Liver (tissue), 9 donors: ENCODE measurements around the gene SIX4. TPM values are rescaled to one million over a fixed set of nuclear protein-coding genes. Genes with fewer than 3 reads are reported as not detected.

Source experiments
- DNase-seq: peaks from one replicate; pipeline ENCODE4 v3.0.0-alpha.2; 2017; ENCODE audit warnings: low spot score
- H3K27ac ChIP-seq, 2 donors: one replicate each; pipeline ENCODE4 v1.7.0; 2013; ENCODE audit warnings: inconsistent platforms in 2 of 2, low read length in 2 of 2, control low read depth in 1 of 2, low read depth in 1 of 2, mild to moderate bottlenecking in 1 of 2
- H3K27me3 ChIP-seq, 4 donors: one replicate each; pipeline versions ENCODE4 v1.6.1 to v1.7.0; 2013; ENCODE audit warnings: low read length in 3 of 4, inconsistent platforms in 1 of 4, mild to moderate bottlenecking in 1 of 4, moderate library complexity in 1 of 4; ENCODE audit not compliant: control insufficient read depth in 4 of 4, insufficient read depth in 4 of 4
- H3K36me3 ChIP-seq, 4 donors: one replicate each; pipeline versions ENCODE4 v1.6.1 to v1.7.0; 2013; ENCODE audit warnings: low read length in 3 of 4, mild to moderate bottlenecking in 3 of 4, low read depth in 1 of 4, moderate library complexity in 1 of 4; ENCODE audit not compliant: control insufficient read depth in 4 of 4, insufficient read depth in 3 of 4
- H3K4me1 ChIP-seq, 4 donors: one replicate each; pipeline versions ENCODE4 v1.6.1 to v1.7.0; 2013; ENCODE audit warnings: low read length in 3 of 4, mild to moderate bottlenecking in 3 of 4, moderate library complexity in 1 of 4; ENCODE audit not compliant: control insufficient read depth in 4 of 4, insufficient read depth in 4 of 4
- H3K4me3 ChIP-seq, 3 donors: one replicate each; pipeline versions ENCODE4 v1.6.1 to v1.7.0; 2013; ENCODE audit warnings: low read length in 3 of 3, control low read depth in 1 of 3, low read depth in 1 of 3, mild to moderate bottlenecking in 1 of 3
- H3K9ac ChIP-seq, 2 donors: one replicate each; pipeline ENCODE4 v1.7.0; 2013; ENCODE audit warnings: low read length in 2 of 2, mild to moderate bottlenecking in 2 of 2, moderate library complexity in 2 of 2, control low read depth in 1 of 2, low read depth in 1 of 2
- H3K9me3 ChIP-seq, 4 donors: one replicate each; pipeline versions ENCODE4 v1.6.1 to v1.7.0; 2013; ENCODE audit warnings: low read length in 3 of 4; ENCODE audit not compliant: control insufficient read depth in 4 of 4
- CTCF ChIP-seq: fragments of 150-350 bp; IDR thresholded peaks from 2 replicates; pipeline ENCODE4 v1.5.1; 2017; ENCODE audit warnings: improper control_type of control experiment, low read depth, low read length; ENCODE audit not compliant: missing input control
- EGR1 ChIP-seq, 2 donors: IDR thresholded peaks; 2 replicates each; pipeline ENCODE4 v1.6.1; 2016 to 2018; ENCODE audit warnings: antibody characterized with exemption in 2 of 2, low read depth in 2 of 2
- FOXA1 ChIP-seq: IDR thresholded peaks from 2 replicates; pipeline ENCODE4 v1.6.1; 2016; ENCODE audit warnings: antibody characterized with exemption
- GABPA ChIP-seq, 2 donors: IDR thresholded peaks in 1 of 2; conservative IDR thresholded peaks in 1 of 2; 2 replicates each; pipeline ENCODE4 v1.6.1; 2016; ENCODE audit warnings: antibody characterized with exemption in 2 of 2, mild to moderate bottlenecking in 1 of 2, moderate library complexity in 1 of 2
- HNF4A ChIP-seq, 2 donors: conservative IDR thresholded peaks; 2 replicates each; pipeline ENCODE4 v1.6.1; 2016; ENCODE audit warnings: antibody characterized with exemption in 2 of 2, mild to moderate bottlenecking in 2 of 2
- HNF4G ChIP-seq: IDR thresholded peaks from 2 replicates; pipeline ENCODE4 v1.6.1; 2016; ENCODE audit warnings: antibody characterized with exemption
- NR2F2 ChIP-seq: IDR thresholded peaks from 2 replicates; pipeline ENCODE4 v1.6.1; 2016; ENCODE audit warnings: antibody characterized with exemption
- RAD21 ChIP-seq, 2 donors: IDR thresholded peaks; 2 replicates each; pipeline ENCODE4 v1.6.1; 2016; ENCODE audit warnings: antibody characterized with exemption in 2 of 2, mild to moderate bottlenecking in 2 of 2
- RXRA ChIP-seq, 2 donors: IDR thresholded peaks; 2 replicates each; pipeline ENCODE4 v1.6.1; 2017 to 2018; ENCODE audit warnings: antibody characterized with exemption in 2 of 2, mild to moderate bottlenecking in 1 of 2
- SP1 ChIP-seq: IDR thresholded peaks from 2 replicates; pipeline ENCODE4 v1.6.1; 2018; ENCODE audit warnings: antibody characterized with exemption, mild to moderate bottlenecking
- YY1 ChIP-seq: IDR thresholded peaks from 2 replicates; pipeline ENCODE4 v1.6.1; 2016; ENCODE audit warnings: antibody characterized with exemption, mild to moderate bottlenecking
- ZBTB33 ChIP-seq: IDR thresholded peaks from 2 replicates; pipeline ENCODE4 v1.6.1; 2016; ENCODE audit warnings: antibody characterized with exemption
- WGBS: extraction: QIAGEN DNeasy Blood & Tissue Kit; methylation state at CpG from one replicate; pipeline ENCODE4 v1.1.7; 2013; 5-methylcytosine and 5-hydroxymethylcytosine counted together
- polyA plus RNA-seq, 2 donors: library from polyadenylated mRNA; stranded (reverse) in 1 of 2; unstranded in 1 of 2; fragments of 200-250 nt in 1 of 2; fragments of >200 nt in 1 of 2; fragmentation: Nextera tagmentation in 1 of 2; extraction: Ambion mirVana in 1 of 2; gene quantifications; one replicate each; pipeline versions ENCODE4 v1.2.1 to v1.2.3, GENCODE V29; 2013 to 2015
- total RNA-seq, 2 donors: library from RNA; depleted of rRNA; stranded (reverse); fragments of >200 nt; gene quantifications; one replicate each; pipeline ENCODE4 v1.2.3, GENCODE V29; 2014
- TF ChIP-seq, protein P1 (sequence below): IDR thresholded peaks from 2 replicates; pipeline ENCODE4 v1.6.1; 2016; ENCODE audit warnings: antibody characterized with exemption
- TF ChIP-seq, protein P2 (sequence below): IDR thresholded peaks from 2 replicates; pipeline ENCODE4 v1.6.1; 2016; ENCODE audit warnings: antibody characterized with exemption
- donor health status: healthy.
- donor health status: healthy.
- donor health status: healthy.
- donor health status: healthy.
- donor health status: healthy.

Gene SIX4
- total and polyA plus RNA-seq, 4 donors = 0.08 to 0.93 (median 0.13) TPM

GRCh38 chr14:60722357-60723115 is 1.6 kb downstream of the SIX4 start:
- Histone ChIP-seq H3K9ac (peak overlapping the region in 1 of 2 donors; percentile 37), H3K27me3 (peaks cover 0 to 2% (median 0%) of the 10 kb centered on the region in 4 donors), H3K27ac (no peak overlapping the region), H3K4me3 (peak overlapping the region; percentile 76 to 85 (median 79)), H3K36me3 (no peaks in the 10 kb centered on the region), H3K9me3 (no peaks in the 10 kb centered on the region), H3K4me1 (peaks cover 12 to 28% (median 20%) of the 10 kb centered on the region in 4 donors)
- peak; percentile 49 for DNase-seq
- 1% methylated on average over 60 of the region's 60 CpGs for WGBS
- TF ChIP-seq HNF4A (conservative IDR thresholded peaks at IDR 0.05) (no peak), HNF4G (no peak), EGR1 (IDR thresholded peaks at IDR 0.05; ENCODE audit: low read depth in 2 of 2) (no peak), YY1 (no peak), RXRA (IDR thresholded peaks at IDR 0.05) (no peak), ZBTB33 (no peak), NR2F2 (no peak), FOXA1 (no peak)
- TF ChIP-seq, protein P1, sequence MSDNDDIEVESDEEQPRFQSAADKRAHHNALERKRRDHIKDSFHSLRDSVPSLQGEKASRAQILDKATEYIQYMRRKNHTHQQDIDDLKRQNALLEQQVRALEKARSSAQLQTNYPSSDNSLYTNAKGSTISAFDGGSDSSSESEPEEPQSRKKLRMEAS = no peak
- TF ChIP-seq, protein P2, sequence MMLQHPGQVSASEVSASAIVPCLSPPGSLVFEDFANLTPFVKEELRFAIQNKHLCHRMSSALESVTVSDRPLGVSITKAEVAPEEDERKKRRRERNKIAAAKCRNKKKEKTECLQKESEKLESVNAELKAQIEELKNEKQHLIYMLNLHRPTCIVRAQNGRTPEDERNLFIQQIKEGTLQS = no peak

DNA sequence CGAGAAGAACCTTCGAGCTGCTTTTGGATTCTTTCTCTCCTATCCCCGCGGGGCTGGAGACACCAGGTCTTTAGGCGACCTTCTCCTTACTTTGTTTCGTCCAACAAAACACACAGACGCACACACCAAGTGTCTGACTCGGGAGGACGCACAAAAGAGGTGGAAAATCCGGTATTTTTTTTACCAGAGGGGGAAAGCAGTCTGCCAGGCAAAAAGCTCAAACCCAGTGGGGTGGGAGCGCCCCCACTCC is 2.1 kb downstream of the SIX4 start:
- peaks cover 0 to 2% (median 0%) of the 10 kb centered on the region in 4 donors for H3K27me3 ChIP-seq

DNA sequence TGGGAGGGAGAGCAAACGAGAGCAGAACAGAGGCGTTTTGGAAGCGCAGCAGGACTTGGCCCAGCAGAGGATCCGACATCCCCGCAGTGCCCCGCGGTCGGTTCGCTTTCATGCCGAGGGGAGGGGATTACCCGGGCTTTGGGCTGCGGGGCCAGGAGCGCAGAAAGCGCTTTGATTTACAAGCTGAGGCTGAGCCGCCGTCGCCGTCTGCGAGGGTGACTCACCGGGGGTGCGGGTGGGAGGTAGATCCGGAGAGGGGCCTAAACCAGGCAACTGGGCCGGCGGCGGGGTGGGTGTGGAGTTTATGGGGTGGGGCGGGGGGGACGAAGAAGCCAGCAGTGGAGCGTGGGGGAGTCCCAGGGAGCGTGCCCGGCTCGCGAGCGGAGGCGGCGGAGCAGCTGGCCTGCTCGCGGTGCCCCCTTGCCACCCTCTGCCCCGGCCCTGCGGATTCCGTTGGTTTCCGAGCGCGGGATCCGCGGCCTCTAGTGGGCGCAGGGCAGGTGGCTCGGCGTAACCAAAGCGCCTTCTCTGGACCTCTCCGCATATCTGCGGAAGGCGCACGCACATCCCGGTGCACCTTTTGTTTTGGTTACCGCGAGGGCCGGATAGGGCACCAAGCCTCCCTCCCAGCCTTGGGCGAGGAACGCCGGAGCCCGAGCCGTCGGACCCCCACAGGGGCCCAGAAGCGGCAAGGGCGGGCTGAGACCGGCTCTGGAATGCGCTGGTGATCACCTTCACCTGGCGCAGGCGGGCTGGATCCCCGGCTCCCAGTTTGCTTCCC is 2.6 kb downstream of the SIX4 start:
- WGBS = 9% methylated on average over 70 of the region's 70 CpGs
- DNase-seq = peak; percentile 36
- Histone ChIP-seq H3K36me3 (no peaks in the 10 kb centered on the region), H3K9me3 (no peaks in the 10 kb centered on the region), H3K27me3 (peaks cover 0 to 2% (median 0%) of the 10 kb centered on the region in 4 donors), H3K9ac (no peak overlapping the region), H3K4me1 (peaks cover 12 to 28% (median 20%) of the 10 kb centered on the region in 4 donors), H3K4me3 (peak overlapping the region; percentile 47 to 85 (median 79)), H3K27ac (no peak overlapping the region)
- TF ChIP-seq CTCF (peak; percentile 11), EGR1 (IDR thresholded peaks at IDR 0.05; ENCODE audit: low read depth in 2 of 2) (no peak), SP1 (no peak), RAD21 (IDR thresholded peaks at IDR 0.05) (peak in 1 of 2 donors; percentile 52)

More for the DNA sequence above, 2.1 kb downstream of the SIX4 start:
- Histone ChIP-seq H3K36me3 (no peaks in the 10 kb centered on the region), H3K4me3 (peak overlapping the region; percentile 47 to 85 (median 79)), H3K27ac (no peak overlapping the region), H3K9ac (peak overlapping the region in 1 of 2 donors; percentile 37), H3K9me3 (no peaks in the 10 kb centered on the region), H3K4me1 (peaks cover 12 to 28% (median 20%) of the 10 kb centered on the region in 4 donors)
- DNase-seq = no peak
- TF ChIP-seq NR2F2 (no peak), YY1 (no peak), HNF4G (no peak), GABPA (IDR thresholded peaks at IDR 0.05 in 1 of 2, conservative IDR thresholded peaks at IDR 0.05 in 1 of 2) (no peak), RAD21 (IDR thresholded peaks at IDR 0.05) (no peak)
- TF ChIP-seq, protein P2 = no peak
- WGBS = under 1% methylated on average over 11 of the region's 11 CpGs
